Activated CD8-positive, alpha-beta memory T cell treated with anti-CD3 and anti-CD28 coated beads for 36 hours (primary cell): ENCODE measurements around the gene SCN3A. TPM values are rescaled to one million over a fixed set of nuclear protein-coding genes. Genes with fewer than 3 reads are reported as not detected.

ENCODE experiments used
- CTCF ChIA-PET: fragments of 350-600 bp; sonication (Branson Sonifier 250); formaldehyde crosslinking; loops from one replicate; lab custom pipeline; 2021; ENCODE audit warnings: antibody characterized with exemption; lab: Charles Lee
- POLR2A ChIA-PET: fragments of 350-600 bp; sonication (Branson Sonifier 250); formaldehyde crosslinking; loops from one replicate; lab custom pipeline; 2021; ENCODE audit warnings: antibody characterized with exemption; lab: Charles Lee
- total RNA-seq, 2 experiments: library from RNA; stranded (reverse); gene quantifications; one replicate each; pipeline ENCODE4 v1.2.3, GENCODE V29; 2021

The SCN3A gene
- total RNA-seq, 2 experiments from 2014 or later, result not detected

GRCh38 chr2:165067643-165068486 is 136.0 kb downstream of the SCN3A start:
- ChIA-PET CTCF (no interaction called here), POLR2A (no interaction called here)

- CTCF ChIA-PET, result no interaction called here
- POLR2A ChIA-PET, result no interaction called here
These were observed 139.1 kb downstream of the SCN3A start for GRCh38 chr2:165064743-165065142.

- POLR2A ChIA-PET, result no interaction called here
- CTCF ChIA-PET, result no interaction called here
These were observed 143.4 kb downstream of the SCN3A start for GRCh38 chr2:165060411-165060810.

- ChIA-PET POLR2A (no interaction called here), CTCF (no interaction called here)
These were observed 145.2 kb downstream of the SCN3A start for GRCh38 chr2:165058476-165059265.

GRCh38 chr2:165057931-165058330 is 145.9 kb downstream of the SCN3A start:
- POLR2A ChIA-PET, result no interaction called here
- CTCF ChIA-PET, result no interaction called here

- ChIA-PET CTCF (no interaction called here), POLR2A (no interaction called here)
These were observed 146.5 kb downstream of the SCN3A start for GRCh38 chr2:165057308-165057707.

GRCh38 chr2:165056564-165056963 is 147.3 kb downstream of the SCN3A start:
- ChIA-PET POLR2A (no interaction called here), CTCF (no interaction called here)

GRCh38 chr2:165055082-165055851 is 148.6 kb downstream of the SCN3A start:
- POLR2A ChIA-PET, result no interaction called here
- CTCF ChIA-PET, result no interaction called here

GRCh38 chr2:165054652-165055051 is 149.2 kb downstream of the SCN3A start:
- ChIA-PET POLR2A (no interaction called here), CTCF (no interaction called here)

- ChIA-PET CTCF (no interaction called here), POLR2A (no interaction called here)
These were observed 159.1 kb downstream of the SCN3A start for GRCh38 chr2:165044505-165045303.

Other genes with a start within 250 kb of the SCN3A start
- gene SLC38A11, start 248.5 kb downstream of the SCN3A start, total RNA-seq, result not detected
- not detected for gene SCN2A, start 35.4 kb upstream of the SCN3A start, total RNA-seq